ENCODE data around the gene AKAP13. TPM values are rescaled to one million over a fixed set of nuclear protein-coding genes. Genes with fewer than 3 reads are reported as not detected.

Gene AKAP13
- total RNA-seq, 1 experiment from 2014 or later, result 49.6 TPM

GRCh38 chr15:85427286-85428028, 47.1 kb downstream of the AKAP13 start:
- peaks cover 4% of the 10 kb centered on the region for H3K36me3 Mint-ChIP-seq (ENCODE audit: insufficient read depth, unreplicated experiment)
- Histone ChIP-seq H3K9me3 (no peaks in the 10 kb centered on the region), H3K36me3 (ENCODE audit: control insufficient read depth, insufficient read depth, low read length) (no peaks in the 10 kb centered on the region), H3K4me1 (peaks cover 23% of the 10 kb centered on the region), H3K4me3 (ENCODE audit: low read depth, low read length) (no peak overlapping the region), H3K27me3 (replicated peaks; ENCODE audit: control insufficient read depth, insufficient read depth, low read length) (no peaks in the 10 kb centered on the region)
- H3K27ac Mint-ChIP-seq (ENCODE audit: unreplicated experiment), result no peak overlapping the region
- no peaks in the 10 kb centered on the region for H3K9me3 Mint-ChIP-seq (ENCODE audit: unreplicated experiment)
- no peak for DNase-seq
- H3K4me3 Mint-ChIP-seq (ENCODE audit: unreplicated experiment), result no peak overlapping the region
- no peak for TF ChIP-seq CTCF (IDR thresholded peaks at IDR 0.05; ENCODE audit: insufficient read depth in 1 of 2, low read depth in 1 of 2, low read length in 1 of 2, severe bottlenecking in 1 of 2, unreplicated experiment in 1 of 2)
- intact Hi-C loops (cut with micrococcal nuclease; ENCODE audit: unreplicated experiment), result no loop called here
- ChIA-PET CTCF (interaction anchor here (0.7 kb wide), 1 partner anchor 98 kb away, joined by 4 read pairs; no protein-coding TSS in a partner anchor), POLR2A (no interaction called here)
- BruUV-seq (replicated peaks), result no TSS peak
- no peaks in the 10 kb centered on the region for H3K27me3 Mint-ChIP-seq (ENCODE audit: insufficient read depth, unreplicated experiment)
- peaks cover 6% of the 10 kb centered on the region for H3K4me1 Mint-ChIP-seq (ENCODE audit: low read depth, unreplicated experiment)

GRCh38 chr15:85429522-85429921, 49.1 kb downstream of the AKAP13 start:
- Mint-ChIP-seq H3K9me3 (ENCODE audit: unreplicated experiment) (no peaks in the 10 kb centered on the region), H3K4me3 (ENCODE audit: unreplicated experiment) (no peak overlapping the region), H3K27ac (ENCODE audit: unreplicated experiment) (no peak overlapping the region), H3K27me3 (ENCODE audit: insufficient read depth, unreplicated experiment) (no peaks in the 10 kb centered on the region), H3K36me3 (ENCODE audit: insufficient read depth, unreplicated experiment) (no peaks in the 10 kb centered on the region), H3K4me1 (ENCODE audit: low read depth, unreplicated experiment) (peaks cover 6% of the 10 kb centered on the region)
- no peak for DNase-seq
- no peaks in the 10 kb centered on the region for H3K36me3 ChIP-seq (ENCODE audit: control insufficient read depth, insufficient read depth, low read length)
- intact Hi-C loops (cut with micrococcal nuclease; ENCODE audit: unreplicated experiment), result no loop called here
- H3K4me1 ChIP-seq, result peaks cover 23% of the 10 kb centered on the region
- BruUV-seq (replicated peaks), result no TSS peak
- CTCF ChIA-PET, result no interaction called here
- H3K9me3 ChIP-seq, result no peaks in the 10 kb centered on the region
- no peak overlapping the region for H3K4me3 ChIP-seq (ENCODE audit: low read depth, low read length)
- no peaks in the 10 kb centered on the region for H3K27me3 ChIP-seq (replicated peaks; ENCODE audit: control insufficient read depth, insufficient read depth, low read length)
- no peak for TF ChIP-seq CTCF (IDR thresholded peaks at IDR 0.05; ENCODE audit: insufficient read depth in 1 of 2, low read depth in 1 of 2, low read length in 1 of 2, severe bottlenecking in 1 of 2, unreplicated experiment in 1 of 2)
- POLR2A ChIA-PET, result no interaction called here

GRCh38 chr15:85430406-85431204, 50.2 kb downstream of the AKAP13 start:
- H3K36me3 Mint-ChIP-seq (ENCODE audit: insufficient read depth, unreplicated experiment), result no peaks in the 10 kb centered on the region
- no peaks in the 10 kb centered on the region for H3K36me3 ChIP-seq (ENCODE audit: control insufficient read depth, insufficient read depth, low read length)
- no peaks in the 10 kb centered on the region for H3K27me3 Mint-ChIP-seq (ENCODE audit: insufficient read depth, unreplicated experiment)
- DNase-seq, result no peak
- intact Hi-C loops (cut with micrococcal nuclease; ENCODE audit: unreplicated experiment), result no loop called here
- no peaks in the 10 kb centered on the region for H3K27me3 ChIP-seq (replicated peaks; ENCODE audit: control insufficient read depth, insufficient read depth, low read length)
- BruUV-seq (replicated peaks), result no TSS peak
- H3K27ac Mint-ChIP-seq (ENCODE audit: unreplicated experiment), result no peak overlapping the region
- peaks cover 6% of the 10 kb centered on the region for H3K4me1 Mint-ChIP-seq (ENCODE audit: low read depth, unreplicated experiment)
- H3K9me3 ChIP-seq, result no peaks in the 10 kb centered on the region
- no peak overlapping the region for H3K4me3 Mint-ChIP-seq (ENCODE audit: unreplicated experiment)
- peaks cover 23% of the 10 kb centered on the region for H3K4me1 ChIP-seq
- ChIA-PET POLR2A (no interaction called here), CTCF (no interaction called here)
- H3K4me3 ChIP-seq (ENCODE audit: low read depth, low read length), result no peak overlapping the region
- no peak for TF ChIP-seq CTCF (IDR thresholded peaks at IDR 0.05; ENCODE audit: insufficient read depth in 1 of 2, low read depth in 1 of 2, low read length in 1 of 2, severe bottlenecking in 1 of 2, unreplicated experiment in 1 of 2)
- no peaks in the 10 kb centered on the region for H3K9me3 Mint-ChIP-seq (ENCODE audit: unreplicated experiment)
